Panc1 (cell line): ENCODE measurements around the gene CDC42EP5. TPM values are rescaled to one million over a fixed set of nuclear protein-coding genes. Genes with fewer than 3 reads are reported as not detected.

Source experiments
- ATAC-seq: fragments of 200-7000 bp; cut with Tn5 transposase; 2 replicates; pipeline ENCODE4 v1.9.1; 2020; ENCODE audit warnings: mild to moderate bottlenecking, moderate library complexity
- BruUV-seq: library from RNA; stranded (reverse); fragments of 400-500 nt; replicated peaks from 2 replicates; lab custom pipeline; 2021; lab: Mats Ljungman, UMichigan
- CTCF ChIA-PET: fragments of 300-600 bp; sonication (Branson Sonifier 250); formaldehyde crosslinking; loops from one replicate; lab custom pipeline; 2022; ENCODE audit warnings: antibody characterized with exemption; lab: Charles Lee
- POLR2A ChIA-PET: fragments of 300-600 bp; sonication (Branson Sonifier 250); formaldehyde crosslinking; loops from one replicate; lab custom pipeline; 2022; ENCODE audit warnings: antibody characterized with exemption; lab: Charles Lee
- DNase-seq: peaks from one replicate; pipeline ENCODE4 v3.0.0-alpha.2; 2010; ENCODE audit warnings: low read depth, low spot score
- H3K27ac ChIP-seq: 2 replicates; pipeline ENCODE4 v1.5.1; 2011; ENCODE audit warnings: mild to moderate bottlenecking, low read length, inconsistent platforms
- H3K27me3 ChIP-seq: fragments of 200-500 bp; sonication (Bioruptor generic); 2 replicates; pipeline ENCODE4 v1.6.0; 2014; ENCODE audit warnings: low read length, inconsistent platforms; ENCODE audit not compliant: control insufficient read depth, insufficient read depth
- H3K36me3 ChIP-seq: fragments of 200-500 bp; sonication (Bioruptor generic); 2 replicates; pipeline ENCODE4 v1.5.1; 2014; ENCODE audit warnings: inconsistent platforms, mild to moderate bottlenecking, low read length, moderate library complexity; ENCODE audit not compliant: control insufficient read depth, insufficient read depth
- H3K4me1 ChIP-seq: 2 replicates; pipeline ENCODE4 v1.5.1; 2011; ENCODE audit warnings: inconsistent platforms, mild to moderate bottlenecking, low read length, moderate library complexity; ENCODE audit not compliant: control insufficient read depth, insufficient read depth
- H3K4me3 ChIP-seq, 2 experiments: 2 replicates each; pipeline ENCODE4 v1.5.1; 2011 to 2012; ENCODE audit warnings: low read depth in 2 of 2, low read length in 2 of 2, mild to moderate bottlenecking in 2 of 2, inconsistent platforms in 1 of 2, moderate library complexity in 1 of 2
- H3K9me3 ChIP-seq: fragments of 200-500 bp; sonication (Bioruptor generic); 2 replicates; pipeline ENCODE4 v1.5.1; 2014; ENCODE audit warnings: low read depth, mild to moderate bottlenecking, inconsistent platforms, low read length, moderate library complexity; ENCODE audit not compliant: control insufficient read depth, insufficient read depth
- CTCF ChIP-seq: fragments of 450-650 bp; IDR thresholded peaks from 2 replicates; pipeline ENCODE4 v1.5.1; 2017; ENCODE audit warnings: mild to moderate bottlenecking
- POLR2AphosphoS5 ChIP-seq: IDR thresholded peaks from 2 replicates; pipeline ENCODE4 v1.6.1; 2012; ENCODE audit warnings: mild to moderate bottlenecking, low read depth, low read length, moderate library complexity
- REST ChIP-seq, 2 experiments: IDR thresholded peaks; 2 replicates each; pipeline ENCODE4 v1.6.1; 2011 to 2012; ENCODE audit warnings: low read depth in 2 of 2, control low read depth in 1 of 2, low read length in 1 of 2, mild to moderate bottlenecking in 1 of 2, moderate library complexity in 1 of 2; ENCODE audit not compliant: insufficient read depth in 1 of 2
- in situ Hi-C: cut with HindIII; loops from 2 replicates; pipeline ENCODE4 v1.10.0; 2016; ENCODE audit warnings: low sequenced_read_pairs, low pct_unique_long_range_greater_than_20kb
- intact Hi-C: fragments of 100-400 bp; cut with micrococcal nuclease; formaldehyde crosslinking; loops from one replicate; pipeline ENCODE4 v1.10.0; 2022; ENCODE audit not compliant: unreplicated experiment
- total RNA-seq: library from RNA; stranded (reverse); gene quantifications from one replicate; pipeline ENCODE4 v1.2.1, GENCODE V29; 2021; ENCODE audit not compliant: unreplicated experiment

Gene CDC42EP5
- total RNA-seq, 1 experiment from 2014 or later, result 7.1 TPM

- Histone ChIP-seq H3K4me3 (no peak overlapping the region), H3K36me3 (peaks cover 9% of the 10 kb centered on the region; the same call in 1 of the 2 replicates), H3K27me3 (no peaks in the 10 kb centered on the region), H3K9me3 (no peaks in the 10 kb centered on the region), H3K27ac (peak overlapping the region; percentile 86; the same call in 1 of the 2 replicates), H3K4me1 (peaks cover 26% of the 10 kb centered on the region)
- TF ChIP-seq CTCF, result no peak
- TF ChIP-seq POLR2AphosphoS5, result peak; percentile 21; the same call in 1 of the 2 replicates
- TF ChIP-seq REST (IDR thresholded peaks at IDR 0.05; ENCODE audit: insufficient read depth in 1 of 2, low read depth in 2 of 2, low read length in 1 of 2), result no peak
- POLR2A ChIA-PET, result interaction anchor here (0.6 kb wide), 1 partner anchor 585 kb away, joined by 7 read pairs; no protein-coding TSS in a partner anchor
- intact Hi-C loops (no loop called here), in situ Hi-C loops (no loop called here)
- DNase-seq (no peak), ATAC-seq (no peak)
- CTCF ChIA-PET, result interaction anchor here (1.2 kb wide), 1 partner anchor 20 kb away, joined by 13 read pairs; no protein-coding TSS in a partner anchor
- no TSS peak for BruUV-seq
Measured at GRCh38 chr19:54460230-54461005, 12.7 kb downstream of the CDC42EP5 start.

GRCh38 chr19:54459282-54460229 is 13.5 kb downstream of the CDC42EP5 start:
- peaks cover 26% of the 10 kb centered on the region for H3K4me1 ChIP-seq
- peak overlapping the region; percentile 3; the same call in 1 of the 2 replicates for H3K27ac ChIP-seq
- ATAC-seq, result no peak
- DNase-seq, result no peak
- in situ Hi-C loops, result no loop called here
- peaks cover 9% of the 10 kb centered on the region; the same call in 1 of the 2 replicates for H3K36me3 ChIP-seq
- BruUV-seq, result TSS peak; percentile 42
- no peaks in the 10 kb centered on the region for H3K27me3 ChIP-seq
- CTCF ChIA-PET, result interaction anchor here (1.2 kb wide), 1 partner anchor 21 kb away, joined by 13 read pairs; no protein-coding TSS in a partner anchor
- POLR2A ChIA-PET, result no interaction called here
- intact Hi-C loops, result no loop called here
- no peak overlapping the region for H3K4me3 ChIP-seq
- TF ChIP-seq POLR2AphosphoS5 (peak; percentile 53; the same call in 1 of the 2 replicates), CTCF (no peak)
- no peaks in the 10 kb centered on the region for H3K9me3 ChIP-seq
